22Rv1 (cell line): ENCODE measurements around the gene NOL11.

Source experiments
- CTCF ChIP-seq: fragments of 450-650 bp; IDR thresholded peaks from 2 replicates; pipeline ENCODE4 v1.5.1; 2017; ENCODE audit warnings: mild to moderate bottlenecking
- ZFX ChIP-seq: fragments of 450-650 bp; IDR thresholded peaks from 2 replicates; pipeline ENCODE4 v1.6.1; 2017; ENCODE audit warnings: antibody characterized with exemption, borderline replicate concordance

GRCh38 chr17:67779098-67779672, 61.4 kb downstream of the NOL11 start:
- TF ChIP-seq CTCF: peak; percentile 94
- TF ChIP-seq ZFX: no peak
